ENCODE data around the gene SPTLC3. TPM values are rescaled to one million over a fixed set of nuclear protein-coding genes. Genes with fewer than 3 reads are reported as not detected.

SPTLC3 gene
- total and polyA plus RNA-seq, 2 donors (not counting 1 experiment from before 2014, with no cell fraction given), result not detected

DNA sequence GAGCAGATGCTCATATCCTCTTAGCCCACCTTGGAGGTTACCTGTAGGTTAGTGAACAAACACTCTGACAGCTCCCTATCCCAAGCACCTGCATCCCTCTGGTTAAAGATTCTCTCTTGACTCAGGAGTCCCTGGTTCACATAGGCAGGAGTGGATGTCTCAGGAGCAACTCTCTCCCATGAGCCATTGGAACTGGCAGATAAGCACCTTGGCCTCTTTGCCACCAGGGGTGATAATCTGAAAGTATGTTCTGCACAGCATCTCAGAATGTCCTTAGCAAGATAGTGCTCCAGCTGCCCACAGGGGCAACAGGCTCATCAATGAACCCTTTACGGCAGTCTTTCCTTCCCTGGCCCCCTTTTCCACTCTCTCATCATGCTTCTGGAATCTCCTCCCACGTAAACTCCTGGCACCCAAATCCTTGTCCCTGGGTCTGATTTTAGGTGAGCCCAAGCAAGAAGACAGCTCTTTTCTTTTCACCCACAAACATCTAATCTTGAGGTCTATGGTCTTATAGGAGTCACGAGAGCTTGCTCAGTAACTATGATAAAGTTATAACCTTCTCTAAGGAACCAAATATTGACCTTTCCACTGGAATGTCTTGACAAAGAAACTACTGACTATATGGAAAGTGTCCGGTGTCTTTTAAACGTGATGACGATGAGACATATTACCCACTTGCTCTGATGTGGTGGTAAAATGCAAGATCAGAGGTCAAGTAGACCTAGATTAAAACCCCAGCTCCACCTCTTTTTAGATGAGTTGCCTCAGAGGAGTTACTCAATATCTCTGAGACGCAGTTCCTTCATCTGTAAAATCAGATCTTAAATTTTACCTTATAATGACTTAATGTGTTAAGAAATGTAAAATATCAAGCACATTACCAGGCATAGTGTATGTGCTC, 172.5 kb downstream of the SPTLC3 start:
- Mint-ChIP-seq H3K4me3 (no peak overlapping the region), H3K27ac (no peak overlapping the region), H3K4me1 (no peaks in the 10 kb centered on the region), H3K9me3 (ENCODE audit: insufficient read depth) (peaks cover 5% of the 10 kb centered on the region), H3K27me3 (peaks cover 6% of the 10 kb centered on the region)
- H2AFZ ChIP-seq (ENCODE audit: insufficient read depth, low read depth, low read length, poor library complexity, severe bottlenecking), result no peak overlapping the region
- no peak overlapping the region for H3K4me3 ChIP-seq (ENCODE audit: control extremely low read depth in 1 of 5, extremely low read depth in 1 of 5, insufficient read depth in 1 of 5, low read depth in 2 of 5, low read length in 4 of 5)
- H3K27me3 ChIP-seq (replicated peaks in 1 of 4; ENCODE audit: control extremely low read depth in 1 of 4, control insufficient read depth in 3 of 4, insufficient read depth in 4 of 4, low read length in 3 of 4), result peaks cover 0 to 3% (median 0%) of the 10 kb centered on the region in 4 experiments
- no peak overlapping the region for H3K27ac ChIP-seq (ENCODE audit: low read length in 2 of 2)
- TF ChIP-seq EZH2 (IDR thresholded peaks at IDR 0.05; ENCODE audit: borderline replicate concordance, insufficient read depth, low read depth, low read length, poor library complexity, severe bottlenecking), result no peak
- TF ChIP-seq CTCF (IDR thresholded peaks at IDR 0.05), result no peak
- no peaks in the 10 kb centered on the region for H3K4me1 ChIP-seq (ENCODE audit: control insufficient read depth in 2 of 2, insufficient read depth in 2 of 2, low read length in 2 of 2)
- no peak for ATAC-seq (ENCODE audit: low read depth)
- no peak for DNase-seq
- no peaks in the 10 kb centered on the region for H3K36me3 ChIP-seq (replicated peaks in 1 of 2; ENCODE audit: control extremely low read depth in 1 of 2, control insufficient read depth in 1 of 2, extremely low read depth in 1 of 2, insufficient read depth in 2 of 2, low read length in 1 of 2)
- intact Hi-C loops (cut with micrococcal nuclease), result no loop called here
- POLR2A ChIA-PET, result no interaction called here
- no peaks in the 10 kb centered on the region for H3K9me3 ChIP-seq (ENCODE audit: control extremely low read depth in 1 of 3, control insufficient read depth in 2 of 3, insufficient read depth in 1 of 3, low read length in 2 of 3)
- H4K20me1 ChIP-seq (ENCODE audit: control insufficient read depth, insufficient read depth, low read length, poor library complexity, severe bottlenecking), result no peaks in the 10 kb centered on the region
- H3K9ac ChIP-seq (ENCODE audit: low read length), result no peak overlapping the region
- no peak overlapping the region for H3K4me2 ChIP-seq (replicated peaks; ENCODE audit: low read depth, low read length, poor library complexity, severe bottlenecking)
- no peaks in the 10 kb centered on the region for H3K79me2 ChIP-seq (ENCODE audit: control insufficient read depth, insufficient read depth, low read length)
- 60% methylated on average over 2 of the region's 7 CpGs for WGBS (ENCODE audit: insufficient coverage)
- CTCF ChIA-PET, result no interaction called here

- ATAC-seq (ENCODE audit: low read depth) (no peak), DNase-seq (no peak)
- Histone ChIP-seq H3K79me2 (ENCODE audit: control insufficient read depth, insufficient read depth, low read length) (no peaks in the 10 kb centered on the region), H2AFZ (ENCODE audit: insufficient read depth, low read depth, low read length, poor library complexity, severe bottlenecking) (no peak overlapping the region), H3K4me3 (ENCODE audit: control extremely low read depth in 1 of 5, extremely low read depth in 1 of 5, insufficient read depth in 1 of 5, low read depth in 2 of 5, low read length in 4 of 5) (no peak overlapping the region), H3K27ac (ENCODE audit: low read length in 2 of 2) (no peak overlapping the region), H3K9me3 (ENCODE audit: control extremely low read depth in 1 of 3, control insufficient read depth in 2 of 3, insufficient read depth in 1 of 3, low read length in 2 of 3) (peaks cover 0 to 5% (median 0%) of the 10 kb centered on the region in 3 donors), H3K4me1 (ENCODE audit: control insufficient read depth in 2 of 2, insufficient read depth in 2 of 2, low read length in 2 of 2) (no peaks in the 10 kb centered on the region), H3K4me2 (replicated peaks; ENCODE audit: low read depth, low read length, poor library complexity, severe bottlenecking) (no peak overlapping the region), H3K36me3 (replicated peaks in 1 of 2; ENCODE audit: control extremely low read depth in 1 of 2, control insufficient read depth in 1 of 2, extremely low read depth in 1 of 2, insufficient read depth in 2 of 2, low read length in 1 of 2) (no peaks in the 10 kb centered on the region), H3K9ac (ENCODE audit: low read length) (no peak overlapping the region), H3K27me3 (replicated peaks in 1 of 4; ENCODE audit: control extremely low read depth in 1 of 4, control insufficient read depth in 3 of 4, insufficient read depth in 4 of 4, low read length in 3 of 4) (peaks cover 0 to 3% (median 0%) of the 10 kb centered on the region in 4 experiments), H4K20me1 (ENCODE audit: control insufficient read depth, insufficient read depth, low read length, poor library complexity, severe bottlenecking) (no peaks in the 10 kb centered on the region)
- no peak overlapping the region for H3K4me3 Mint-ChIP-seq
- H3K4me1 Mint-ChIP-seq, result no peaks in the 10 kb centered on the region
- ChIA-PET POLR2A (no interaction called here), CTCF (no interaction called here)
- TF ChIP-seq CTCF (IDR thresholded peaks at IDR 0.05) (no peak), EZH2 (IDR thresholded peaks at IDR 0.05; ENCODE audit: borderline replicate concordance, insufficient read depth, low read depth, low read length, poor library complexity, severe bottlenecking) (no peak)
- intact Hi-C loops (cut with micrococcal nuclease), result no loop called here
- H3K27me3 Mint-ChIP-seq, result peaks cover 6% of the 10 kb centered on the region
- WGBS (ENCODE audit: insufficient coverage), result no CpG with 5 or more reads among the region's 1 CpG
- H3K9me3 Mint-ChIP-seq (ENCODE audit: insufficient read depth), result peaks cover 4% of the 10 kb centered on the region
- no peak overlapping the region for H3K27ac Mint-ChIP-seq
These were observed 174.2 kb downstream of the SPTLC3 start for GRCh38 chr20:13183005-13183404.
